Kidney (tissue), 14 donors: ENCODE measurements around the gene TPI1. TPM values are rescaled to one million over a fixed set of nuclear protein-coding genes. Genes with fewer than 3 reads are reported as not detected.

Experiments
- DNase-seq, 5 donors: peaks; one replicate each; pipeline ENCODE4 v3.0.0-alpha.2; 2013 to 2020
- FAIRE-seq: peaks from 2 replicates; lab custom pipeline; 2012; peaks lifted over from hg19 to GRCh38; lab: Jason Lieb, UNC
- H3K27ac ChIP-seq, 2 donors: one replicate each; pipeline ENCODE4 v1.7.0; 2013; ENCODE audit warnings: low read depth in 2 of 2, low read length in 2 of 2, inconsistent platforms in 1 of 2
- H3K27me3 ChIP-seq: one replicate; pipeline ENCODE4 v1.7.1; 2013; ENCODE audit warnings: low read length, inconsistent platforms; ENCODE audit not compliant: control insufficient read depth, insufficient read depth
- H3K36me3 ChIP-seq, 3 donors: one replicate each; pipeline versions ENCODE4 v1.7.0 to v1.7.1; 2013; ENCODE audit warnings: low read length in 3 of 3, control low read depth in 1 of 3, inconsistent platforms in 1 of 3; ENCODE audit not compliant: insufficient read depth in 3 of 3, control insufficient read depth in 2 of 3
- H3K4me1 ChIP-seq, 3 donors: one replicate each; pipeline versions ENCODE4 v1.7.0 to v1.7.1; 2013; ENCODE audit warnings: low read length in 3 of 3, inconsistent platforms in 1 of 3, low read depth in 1 of 3; ENCODE audit not compliant: control insufficient read depth in 2 of 3, insufficient read depth in 2 of 3
- H3K4me3 ChIP-seq, 3 donors: one replicate each; pipeline versions ENCODE4 v1.7.0 to v1.8.1; 2013; ENCODE audit warnings: low read length in 3 of 3, control low read depth in 1 of 3, inconsistent platforms in 1 of 3
- H3K9ac ChIP-seq, 3 donors: one replicate each; pipeline versions ENCODE4 v1.7.0 to v1.7.1; 2013; ENCODE audit warnings: low read length in 3 of 3, control low read depth in 1 of 3, inconsistent platforms in 1 of 3
- H3K9me3 ChIP-seq, 3 donors: one replicate each; pipeline versions ENCODE4 v1.7.0 to v1.7.1; 2013; ENCODE audit warnings: low read length in 3 of 3, control low read depth in 1 of 3, inconsistent platforms in 1 of 3; ENCODE audit not compliant: control insufficient read depth in 2 of 3, insufficient read depth in 1 of 3
- intact Hi-C: fragments of 100-400 bp; cut with DNase I; formaldehyde crosslinking; loops from one replicate; pipeline ENCODE4 v1.11.1; 2022
- polyA plus RNA-seq: library from polyadenylated mRNA; stranded (reverse); fragments of 350-450 nt; fragmentation: Illumina TruSeq; extraction: RNeasy Lipid Tissue Mini Kit (QIAGEN cat#74804); gene quantifications from one replicate; pipeline ENCODE4 v1.2.3, GENCODE V29; 2014; ENCODE audit warnings: low read depth, low replicate concordance; ENCODE audit not compliant: insufficient read depth
- total RNA-seq: library from RNA; stranded (reverse); fragmentation: NEBNext Ultra II Directional; extraction: Animal tissue kit (Norgen Biotek cat#: 25700); gene quantifications from one replicate; pipeline ENCODE4 v1.2.1, GENCODE V29; 2021
- TF ChIP-seq, protein P1 (sequence below): IDR thresholded peaks from 3 replicates; pipeline ENCODE4 v1.5.1; 2012; ENCODE audit warnings: mild to moderate bottlenecking, moderate library complexity, borderline replicate concordance; ENCODE audit not compliant: insufficient read depth; ENCODE audit errors: extremely low read depth
- donor health status: control.
- donor health status: control.
- donor health status: control.
- donor health status: control.
- donor health status: control.
- donor health status: DM: yes; HTN: yes; CAD: no.
- donor health status: Normal renal cell carcinoma (clear cell type).

The TPI1 gene
- total and polyA plus RNA-seq, 2 donors from 2014 or later = 437 to 1,220 TPM

- Histone ChIP-seq H3K27ac (no peak overlapping the region), H3K27me3 (no peaks in the 10 kb centered on the region), H3K9ac (no peak overlapping the region), H3K36me3 (peaks cover 0 to 5% (median 0%) of the 10 kb centered on the region in 3 donors), H3K9me3 (no peaks in the 10 kb centered on the region), H3K4me3 (no peak overlapping the region), H3K4me1 (peaks cover 0 to 3% (median 0%) of the 10 kb centered on the region in 3 donors)
- intact Hi-C loops = no loop called here
- DNase-seq (no peak), FAIRE-seq (no peak)
- TF ChIP-seq, protein P1, sequence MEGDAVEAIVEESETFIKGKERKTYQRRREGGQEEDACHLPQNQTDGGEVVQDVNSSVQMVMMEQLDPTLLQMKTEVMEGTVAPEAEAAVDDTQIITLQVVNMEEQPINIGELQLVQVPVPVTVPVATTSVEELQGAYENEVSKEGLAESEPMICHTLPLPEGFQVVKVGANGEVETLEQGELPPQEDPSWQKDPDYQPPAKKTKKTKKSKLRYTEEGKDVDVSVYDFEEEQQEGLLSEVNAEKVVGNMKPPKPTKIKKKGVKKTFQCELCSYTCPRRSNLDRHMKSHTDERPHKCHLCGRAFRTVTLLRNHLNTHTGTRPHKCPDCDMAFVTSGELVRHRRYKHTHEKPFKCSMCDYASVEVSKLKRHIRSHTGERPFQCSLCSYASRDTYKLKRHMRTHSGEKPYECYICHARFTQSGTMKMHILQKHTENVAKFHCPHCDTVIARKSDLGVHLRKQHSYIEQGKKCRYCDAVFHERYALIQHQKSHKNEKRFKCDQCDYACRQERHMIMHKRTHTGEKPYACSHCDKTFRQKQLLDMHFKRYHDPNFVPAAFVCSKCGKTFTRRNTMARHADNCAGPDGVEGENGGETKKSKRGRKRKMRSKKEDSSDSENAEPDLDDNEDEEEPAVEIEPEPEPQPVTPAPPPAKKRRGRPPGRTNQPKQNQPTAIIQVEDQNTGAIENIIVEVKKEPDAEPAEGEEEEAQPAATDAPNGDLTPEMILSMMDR = no peak
Measured at GRCh38 chr12:6834254-6834653, 33.1 kb upstream of the TPI1 start.

- intact Hi-C loops = no loop called here
- Histone ChIP-seq H3K9ac (no peak overlapping the region), H3K4me3 (no peak overlapping the region), H3K4me1 (no peaks in the 10 kb centered on the region), H3K9me3 (no peaks in the 10 kb centered on the region), H3K36me3 (peaks cover 0 to 5% (median 0%) of the 10 kb centered on the region in 3 donors), H3K27me3 (no peaks in the 10 kb centered on the region), H3K27ac (no peak overlapping the region)
- FAIRE-seq (no peak), DNase-seq (peak in 1 of 5 donors; percentile 5)
- TF ChIP-seq, protein P1 = no peak
Measured at GRCh38 chr12:6834873-6835272, 32.5 kb upstream of the TPI1 start.

DNA sequence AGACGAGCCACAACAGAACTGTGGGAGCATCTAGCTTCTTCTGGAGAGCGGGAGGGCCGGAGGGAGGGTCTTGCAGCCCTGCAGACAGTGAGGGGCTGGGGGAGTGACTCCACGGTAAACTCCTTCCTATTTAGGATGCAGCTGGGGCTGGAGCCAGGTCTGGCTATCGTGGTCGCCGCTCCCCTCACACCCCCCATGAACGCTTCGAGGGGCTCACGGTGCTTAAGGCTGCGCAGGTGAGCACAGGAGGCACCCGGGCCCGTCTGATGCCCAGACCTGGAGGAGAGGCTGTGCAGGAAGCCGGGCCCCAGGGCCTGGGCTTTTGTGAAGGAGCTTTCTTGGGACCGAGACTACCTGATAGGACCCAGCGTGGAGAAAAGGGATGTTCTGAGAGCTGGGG lies 30.5 kb upstream of the TPI1 start:
- Histone ChIP-seq H3K27ac (no peak overlapping the region), H3K4me1 (no peaks in the 10 kb centered on the region), H3K36me3 (peaks cover 0 to 7% (median 0%) of the 10 kb centered on the region in 3 donors), H3K27me3 (no peaks in the 10 kb centered on the region), H3K4me3 (no peak overlapping the region), H3K9ac (no peak overlapping the region), H3K9me3 (no peaks in the 10 kb centered on the region)
- DNase-seq = peak in 1 of 5 donors; percentile 66
- no peak for FAIRE-seq
- TF ChIP-seq, protein P1 = no peak
- intact Hi-C loops = no loop called here
